C4-2B (cell line): ENCODE results near the gene PRKD1.

Source experiments
- ZFX ChIP-seq: fragments of 450-650 bp; IDR thresholded peaks from 2 replicates; pipeline ENCODE4 v1.6.1; 2017
- TF ChIP-seq, protein P1 (sequence below): fragments of 450-650 bp; conservative IDR thresholded peaks from 2 replicates; pipeline ENCODE4 v1.5.1; 2017; ENCODE audit warnings: mild to moderate bottlenecking

DNA sequence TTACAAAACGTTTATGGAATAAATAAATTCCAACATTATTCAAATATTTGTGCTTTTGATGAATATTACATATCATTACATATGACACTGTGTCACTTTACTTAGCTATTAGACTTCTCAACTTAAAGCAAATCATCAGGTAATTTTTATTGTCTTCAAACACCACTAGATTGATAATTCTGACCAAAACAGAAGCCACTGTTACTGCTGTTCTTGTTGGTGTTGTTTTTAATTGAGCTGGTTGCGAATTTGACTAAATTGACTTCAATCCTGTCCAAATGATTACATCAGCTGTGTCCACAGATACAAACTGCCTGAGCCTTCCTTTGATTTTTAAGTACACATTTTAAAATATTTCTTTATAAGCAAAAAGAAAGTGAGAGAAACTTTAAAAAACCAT is 29.2 kb downstream of the PRKD1 start:
- TF ChIP-seq, protein P1, sequence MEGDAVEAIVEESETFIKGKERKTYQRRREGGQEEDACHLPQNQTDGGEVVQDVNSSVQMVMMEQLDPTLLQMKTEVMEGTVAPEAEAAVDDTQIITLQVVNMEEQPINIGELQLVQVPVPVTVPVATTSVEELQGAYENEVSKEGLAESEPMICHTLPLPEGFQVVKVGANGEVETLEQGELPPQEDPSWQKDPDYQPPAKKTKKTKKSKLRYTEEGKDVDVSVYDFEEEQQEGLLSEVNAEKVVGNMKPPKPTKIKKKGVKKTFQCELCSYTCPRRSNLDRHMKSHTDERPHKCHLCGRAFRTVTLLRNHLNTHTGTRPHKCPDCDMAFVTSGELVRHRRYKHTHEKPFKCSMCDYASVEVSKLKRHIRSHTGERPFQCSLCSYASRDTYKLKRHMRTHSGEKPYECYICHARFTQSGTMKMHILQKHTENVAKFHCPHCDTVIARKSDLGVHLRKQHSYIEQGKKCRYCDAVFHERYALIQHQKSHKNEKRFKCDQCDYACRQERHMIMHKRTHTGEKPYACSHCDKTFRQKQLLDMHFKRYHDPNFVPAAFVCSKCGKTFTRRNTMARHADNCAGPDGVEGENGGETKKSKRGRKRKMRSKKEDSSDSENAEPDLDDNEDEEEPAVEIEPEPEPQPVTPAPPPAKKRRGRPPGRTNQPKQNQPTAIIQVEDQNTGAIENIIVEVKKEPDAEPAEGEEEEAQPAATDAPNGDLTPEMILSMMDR: no peak
- no peak for TF ChIP-seq ZFX
